Measurements from ENCODE around the gene PFKFB3.

The PFKFB3 gene

GRCh38 chr10:6198171-6198570 is 4.6 kb upstream of the PFKFB3 start:
- TF ChIP-seq RARB (CRISPR knock-in tag; IDR thresholded peaks at IDR 0.05) = no peak
- no peak for TF ChIP-seq ZNF8 (CRISPR knock-in tag; IDR thresholded peaks at IDR 0.05)
- no peak for TF ChIP-seq ZNF70 (CRISPR knock-in tag; IDR thresholded peaks at IDR 0.05)
- TF ChIP-seq ZNF565 (CRISPR knock-in tag; conservative IDR thresholded peaks at IDR 0.05; ENCODE audit: low read depth) = no peak
- no peak for TF ChIP-seq ZFP30 (CRISPR knock-in tag; IDR thresholded peaks at IDR 0.05)
- TF ChIP-seq ESRRG (CRISPR knock-in tag; IDR thresholded peaks at IDR 0.05) = no peak
- TF ChIP-seq POU6F1 (CRISPR knock-in tag; IDR thresholded peaks at IDR 0.05; ENCODE audit: borderline replicate concordance, low read depth) = no peak
- no peak for TF ChIP-seq TCF4 (CRISPR knock-in tag; IDR thresholded peaks at IDR 0.05; ENCODE audit: borderline replicate concordance)
- no peak for TF ChIP-seq ARNTL (CRISPR knock-in tag; IDR thresholded peaks at IDR 0.05; ENCODE audit: borderline replicate concordance, low read depth)
- no peak for TF ChIP-seq CSRNP3 (CRISPR knock-in tag; IDR thresholded peaks at IDR 0.05)
- TF ChIP-seq ZC3H10 (CRISPR knock-in tag; IDR thresholded peaks at IDR 0.05) = no peak
- TF ChIP-seq OSR1 (CRISPR knock-in tag; IDR thresholded peaks at IDR 0.05) = no peak
- TF ChIP-seq ZFP3 (CRISPR knock-in tag; IDR thresholded peaks at IDR 0.05) = no peak
- ATAC-seq = no peak

- TF ChIP-seq ZNF8 (CRISPR knock-in tag; IDR thresholded peaks at IDR 0.05) (no peak), RARB (CRISPR knock-in tag; IDR thresholded peaks at IDR 0.05) (no peak), ISL1 (CRISPR knock-in tag; IDR thresholded peaks at IDR 0.05) (no peak), TSHZ2 (CRISPR knock-in tag; IDR thresholded peaks at IDR 0.05) (no peak), CSDC2 (CRISPR knock-in tag; IDR thresholded peaks at IDR 0.05) (no peak)
- ATAC-seq = no peak
Observed at GRCh38 chr10:6199131-6199733, 3.5 kb upstream of the PFKFB3 start.

- no peak for ATAC-seq
- no peak for TF ChIP-seq TSHZ2 (CRISPR knock-in tag; IDR thresholded peaks at IDR 0.05)
- TF ChIP-seq BACH2 (CRISPR knock-in tag; IDR thresholded peaks at IDR 0.05; ENCODE audit: borderline replicate concordance) = no peak
- no peak for TF ChIP-seq ZFP3 (CRISPR knock-in tag; IDR thresholded peaks at IDR 0.05)
- TF ChIP-seq GLIS3 (CRISPR knock-in tag; IDR thresholded peaks at IDR 0.05) = no peak
- no peak for TF ChIP-seq CREB5 (CRISPR knock-in tag; IDR thresholded peaks at IDR 0.05; ENCODE audit: low read depth)
- no peak for TF ChIP-seq PPARA (CRISPR knock-in tag; IDR thresholded peaks at IDR 0.05; ENCODE audit: borderline replicate concordance)
- no peak for TF ChIP-seq CSRNP3 (CRISPR knock-in tag; IDR thresholded peaks at IDR 0.05)
- no peak for TF ChIP-seq POU6F1 (CRISPR knock-in tag; IDR thresholded peaks at IDR 0.05; ENCODE audit: borderline replicate concordance, low read depth)
- TF ChIP-seq TOX (CRISPR knock-in tag; IDR thresholded peaks at IDR 0.05; ENCODE audit: borderline replicate concordance) = no peak
- TF ChIP-seq ZNF8 (CRISPR knock-in tag; IDR thresholded peaks at IDR 0.05) = no peak
- TF ChIP-seq ZC3H10 (CRISPR knock-in tag; IDR thresholded peaks at IDR 0.05) = no peak
- no peak for TF ChIP-seq TCF4 (CRISPR knock-in tag; IDR thresholded peaks at IDR 0.05; ENCODE audit: borderline replicate concordance)
- no peak for TF ChIP-seq OSR1 (CRISPR knock-in tag; IDR thresholded peaks at IDR 0.05)
- no peak for TF ChIP-seq ISL1 (CRISPR knock-in tag; IDR thresholded peaks at IDR 0.05)
- TF ChIP-seq CSDC2 (CRISPR knock-in tag; IDR thresholded peaks at IDR 0.05) = no peak
- no peak for TF ChIP-seq RARB (CRISPR knock-in tag; IDR thresholded peaks at IDR 0.05)
- TF ChIP-seq ESRRG (CRISPR knock-in tag; IDR thresholded peaks at IDR 0.05) = no peak
- TF ChIP-seq ZNF565 (CRISPR knock-in tag; conservative IDR thresholded peaks at IDR 0.05; ENCODE audit: low read depth) = no peak
- TF ChIP-seq ZNF70 (CRISPR knock-in tag; IDR thresholded peaks at IDR 0.05) = no peak
Observed at GRCh38 chr10:6200440-6200733, 2.3 kb upstream of the PFKFB3 start.

Data from SK-N-SH treated with all-trans-retinoic acid at 6 μM for 48 hours (cell line).